Measurements from ENCODE around the gene LRRC2.

DNA sequence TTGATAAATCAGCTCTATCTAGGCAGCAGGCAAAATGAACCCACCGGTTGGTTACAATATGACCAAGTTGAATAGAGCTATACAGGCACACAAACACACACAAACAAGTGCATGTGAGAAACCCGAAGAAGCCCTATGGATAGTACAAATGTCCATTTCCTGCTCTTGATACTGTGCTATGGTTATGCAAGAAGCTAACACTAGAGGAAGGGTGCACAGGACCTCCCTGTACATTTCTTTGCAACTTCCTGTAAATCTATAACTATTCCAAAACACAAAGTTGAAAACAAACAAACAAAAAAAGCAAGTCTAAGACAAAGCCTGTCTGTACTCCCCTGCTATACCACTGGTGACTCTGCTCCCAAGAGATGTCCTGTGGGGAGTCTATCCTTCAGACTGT lies 38.0 kb upstream of the LRRC2 start:
- TF ChIP-seq TAF1 (IDR thresholded peaks at IDR 0.05; ENCODE audit: low read depth, low read length) (no peak), POLR2AphosphoS5 (IDR thresholded peaks at IDR 0.05; ENCODE audit: low read depth, low read length) (no peak), POLR2A (IDR thresholded peaks at IDR 0.05; ENCODE audit: low read depth, low read length) (no peak)

All from GM12891 (cell line).